Mucosa of descending colon (tissue), 3 donors: Measurements from ENCODE around the gene NR2F2. TPM values are rescaled to one million over a fixed set of nuclear protein-coding genes. Genes with fewer than 3 reads are reported as not detected.

Experiments used
- ATAC-seq: fragments of 200-7000 bp; cut with Tn5 transposase; one replicate; pipeline ENCODE4 v1.9.1; 2020; ENCODE audit warnings: mild to moderate bottlenecking, moderate library complexity
- DNase-seq, 3 donors: peaks; one replicate each; pipeline ENCODE4 v3.0.0-alpha.2; 2020
- H3K36me3 ChIP-seq: fragments of 200-600 bp; one replicate; pipeline ENCODE4 v1.8.0; 2021; ENCODE audit warnings: low read depth, mild to moderate bottlenecking
- H3K4me1 ChIP-seq: fragments of 200-600 bp; one replicate; pipeline ENCODE4 v1.8.0; 2021; ENCODE audit warnings: low read depth, mild to moderate bottlenecking
- H3K4me3 ChIP-seq: fragments of 200-600 bp; one replicate; pipeline ENCODE4 v1.8.0; 2021; ENCODE audit warnings: mild to moderate bottlenecking
- H3K9me3 ChIP-seq: fragments of 200-600 bp; one replicate; pipeline ENCODE4 v1.8.0; 2021; ENCODE audit warnings: mild to moderate bottlenecking
- CTCF ChIP-seq: fragments of 200-600 bp; IDR thresholded peaks from one replicate; pipeline ENCODE4 v1.8.0; 2022; ENCODE audit warnings: antibody characterized with exemption, mild to moderate bottlenecking
- intact Hi-C, 2 donors: fragments of 100-400 bp; cut with DNase I in 1 of 2; cut with micrococcal nuclease in 1 of 2; formaldehyde crosslinking; loops; one replicate each; pipeline versions ENCODE4 v1.11.0 to v1.11.1; 2022; cut with DNase I, micrococcal nuclease
- total RNA-seq, 3 donors: library from RNA; stranded (reverse); fragmentation: NEBNext Ultra II Directional in 2 of 3; extraction: Animal tissue kit (Norgen Biotek cat#: 25700) in 2 of 3; gene quantifications; one replicate each; pipeline versions ENCODE4 v1.2.1 to v1.2.4, GENCODE V29; 2021 to 2023
- donor health status: DM: no; HTN: no; CAD: no; lungs with moderate emphysema.
- donor health status: DM: no; HTN: no; CAD: no.
- donor health status: DM: no; HTN: yes; CAD: no.

The NR2F2 gene
- total RNA-seq, 3 donors from 2014 or later: 31.9 to 79.3 (median 36.8) TPM

GRCh38 chr15:96340598-96341512 is 10.4 kb downstream of the NR2F2 start:
- no peak for TF ChIP-seq CTCF
- Histone ChIP-seq H3K4me1 (peaks cover 28% of the 10 kb centered on the region), H3K36me3 (no peaks in the 10 kb centered on the region), H3K4me3 (peak overlapping the region; percentile 22), H3K9me3 (no peaks in the 10 kb centered on the region)
- ATAC-seq (peak; percentile 48), DNase-seq (peak in 2 of 3 donors; percentile 55 to 61)
- intact Hi-C loops: loop anchor here in 1 of 2 donors (10.0 kb wide), 1 partner anchor 1076 kb away; no protein-coding TSS in a partner anchor

DNA sequence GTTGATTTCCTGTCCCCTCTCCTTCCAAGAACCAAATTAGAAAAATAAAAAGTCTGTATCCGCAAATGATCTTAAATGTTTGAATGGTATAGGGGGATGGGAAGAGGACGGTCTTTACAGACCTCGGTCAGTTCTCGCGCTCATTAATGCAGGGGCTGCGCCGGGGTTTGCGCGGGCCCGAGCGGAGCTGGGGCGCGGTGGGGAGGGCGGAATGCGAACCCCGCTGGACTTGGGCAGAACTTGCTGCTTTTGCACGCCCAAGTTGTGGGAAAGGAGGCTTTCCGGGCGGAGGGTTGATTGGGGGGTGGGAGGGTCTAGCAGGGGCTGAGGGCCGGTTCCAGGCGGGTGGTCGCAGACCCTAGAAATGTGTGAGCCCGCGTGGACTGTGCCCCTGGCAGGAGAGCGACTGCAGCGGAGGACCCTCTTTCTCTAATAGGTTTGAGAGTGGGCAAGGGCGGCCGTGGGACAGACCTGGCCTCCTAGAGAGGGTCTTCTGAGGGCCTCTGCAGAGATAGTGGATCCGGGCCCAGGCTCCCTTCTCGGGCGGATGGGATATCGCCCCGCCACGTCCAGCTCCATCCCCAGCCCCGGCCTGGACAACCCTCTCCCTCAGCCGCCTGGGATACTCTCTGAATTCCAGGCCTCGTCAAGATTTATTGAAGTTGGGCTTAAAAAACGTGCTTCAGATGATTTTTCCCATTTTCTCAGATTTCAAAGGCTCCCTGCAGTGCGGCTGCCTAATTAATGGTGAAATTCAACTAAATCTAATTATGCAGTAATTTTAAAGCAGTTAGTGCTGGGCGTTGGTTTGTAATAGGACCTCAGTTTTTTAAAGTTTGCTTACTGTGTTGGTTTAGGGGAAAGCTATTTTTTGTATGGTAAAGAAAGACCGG is 11.3 kb downstream of the NR2F2 start:
- no peak overlapping the region for H3K4me3 ChIP-seq
- DNase-seq (peak in 2 of 3 donors; percentile 14 to 40), ATAC-seq (no peak)
- no peaks in the 10 kb centered on the region for H3K36me3 ChIP-seq
- peaks cover 34% of the 10 kb centered on the region for H3K4me1 ChIP-seq
- no peaks in the 10 kb centered on the region for H3K9me3 ChIP-seq
- intact Hi-C loops: loop anchor here in 1 of 2 donors (10.0 kb wide), 1 partner anchor 1077 kb away; no protein-coding TSS in a partner anchor
- no peak for TF ChIP-seq CTCF

- Histone ChIP-seq H3K4me1 (peaks cover 36% of the 10 kb centered on the region), H3K9me3 (no peaks in the 10 kb centered on the region), H3K4me3 (no peak overlapping the region), H3K36me3 (no peaks in the 10 kb centered on the region)
- no peak for TF ChIP-seq CTCF
- intact Hi-C loops: loop anchor here in 1 of 2 donors (10.0 kb wide), 1 partner anchor 1078 kb away; no protein-coding TSS in a partner anchor
- DNase-seq (no peak), ATAC-seq (no peak)
Measured at GRCh38 chr15:96342406-96343112, 12.1 kb downstream of the NR2F2 start.

DNA sequence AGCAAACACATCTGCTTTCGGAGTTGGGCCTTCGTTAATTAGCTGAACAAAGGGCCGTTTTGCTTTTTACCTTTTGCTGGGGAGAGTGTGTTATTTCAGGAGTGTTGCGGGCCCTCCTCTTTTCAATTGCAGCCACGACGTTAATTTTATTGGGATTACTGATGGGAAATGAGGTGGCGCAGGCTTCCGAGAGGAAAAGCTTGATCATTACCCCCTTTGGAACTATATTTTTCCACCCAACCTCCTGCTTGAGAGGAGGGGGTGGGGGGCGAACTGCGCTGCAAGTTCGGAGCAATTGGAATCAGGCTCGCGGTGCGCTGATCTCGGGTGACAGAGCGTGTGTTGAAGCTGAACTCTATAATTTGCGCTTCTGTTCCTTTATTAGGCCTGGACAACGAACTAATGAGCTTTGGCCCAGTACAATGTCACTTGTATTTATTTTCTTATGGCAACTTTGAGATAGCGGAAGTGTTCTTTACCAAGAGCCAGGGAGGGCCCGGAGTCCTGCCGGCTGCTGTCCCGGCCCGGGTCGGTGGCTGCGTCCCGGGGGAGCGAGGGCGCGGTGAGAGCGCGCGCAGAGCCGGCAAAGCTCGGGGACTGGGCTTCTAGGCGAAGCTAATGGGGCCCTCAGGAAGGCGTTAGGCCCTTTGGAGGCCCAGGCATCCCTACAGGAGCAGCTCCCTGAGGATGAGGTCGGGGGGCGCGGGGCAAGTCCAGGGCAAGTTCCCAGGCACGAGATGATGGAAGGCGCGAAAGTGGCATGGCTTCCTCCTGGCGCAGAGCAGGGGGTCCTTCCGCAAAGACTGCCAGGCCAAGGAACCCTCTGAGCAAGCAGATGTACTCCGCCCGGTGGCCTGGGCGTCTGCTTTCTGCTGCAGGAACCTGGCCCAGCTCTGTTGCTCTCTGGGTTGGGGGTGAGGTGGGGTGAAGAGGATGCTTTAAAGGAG is 12.9 kb downstream of the NR2F2 start:
- intact Hi-C loops: loop anchor here in 1 of 2 donors (10.0 kb wide), 1 partner anchor 1079 kb away; no protein-coding TSS in a partner anchor
- H3K4me3 ChIP-seq: no peak overlapping the region
- DNase-seq (no peak), ATAC-seq (no peak)
- H3K36me3 ChIP-seq: no peaks in the 10 kb centered on the region
- TF ChIP-seq CTCF: no peak
- H3K9me3 ChIP-seq: no peaks in the 10 kb centered on the region
- H3K4me1 ChIP-seq: peaks cover 30% of the 10 kb centered on the region
